HepG2 (cell line): ENCODE data around the gene ZDHHC7. TPM values are rescaled to one million over a fixed set of nuclear protein-coding genes. Genes with fewer than 3 reads are reported as not detected.

Experiments
- AKNA ChIP-seq: sonication (generic); formaldehyde crosslinking; IDR thresholded peaks from 2 replicates; pipeline ENCODE4 v1.4.0; 2020; ENCODE audit warnings: missing genetic modification reagents, borderline replicate concordance
- HDAC6 ChIP-seq: fragments of 200-600 bp; sonication (generic); IDR thresholded peaks from 2 replicates; pipeline ENCODE4 v1.7.0; 2017; ENCODE audit warnings: mild to moderate bottlenecking, antibody characterized with exemption, low read length, low read depth
- NR2C2 ChIP-seq: sonication (generic); formaldehyde crosslinking; IDR thresholded peaks from 2 replicates; pipeline ENCODE4 v1.4.0; 2020; ENCODE audit warnings: missing genetic modification reagents, mild to moderate bottlenecking, moderate library complexity, borderline replicate concordance
- RBAK ChIP-seq: sonication (generic); formaldehyde crosslinking; IDR thresholded peaks from 2 replicates; pipeline ENCODE4 v1.5.1; 2020; ENCODE audit warnings: mild to moderate bottlenecking, missing genetic modification reagents
- ZBTB4 ChIP-seq: sonication (generic); formaldehyde crosslinking; IDR thresholded peaks from 2 replicates; pipeline ENCODE4 v1.4.0; 2020; ENCODE audit warnings: missing genetic modification reagents, mild to moderate bottlenecking, borderline replicate concordance
- ZNF138 ChIP-seq: sonication (generic); formaldehyde crosslinking; IDR thresholded peaks from 2 replicates; pipeline ENCODE4 v1.5.0; 2020; ENCODE audit warnings: mild to moderate bottlenecking, low read depth, missing genetic modification reagents
- ZNF431 ChIP-seq: sonication (generic); formaldehyde crosslinking; IDR thresholded peaks from 2 replicates; pipeline ENCODE4 v1.9.0; 2022; ENCODE audit warnings: missing genetic modification reagents, low read depth, mild to moderate bottlenecking, borderline replicate concordance
- ZNF563 ChIP-seq: sonication (generic); formaldehyde crosslinking; IDR thresholded peaks from 2 replicates; pipeline ENCODE4 v1.8.0; 2022; ENCODE audit warnings: mild to moderate bottlenecking, moderate library complexity, missing genetic modification reagents
- ZNF574 ChIP-seq: sonication (generic); formaldehyde crosslinking; IDR thresholded peaks from 2 replicates; pipeline ENCODE4 v1.4.0; 2020; ENCODE audit warnings: missing genetic modification reagents
- ZNF766 ChIP-seq: sonication (generic); formaldehyde crosslinking; IDR thresholded peaks from 2 replicates; pipeline ENCODE4 v1.5.0; 2020; ENCODE audit warnings: missing genetic modification reagents, borderline replicate concordance
- ZSCAN29 ChIP-seq: sonication (generic); formaldehyde crosslinking; conservative IDR thresholded peaks from 2 replicates; pipeline ENCODE4 v1.4.0; 2020; ENCODE audit warnings: mild to moderate bottlenecking, missing genetic modification reagents
- polyA plus RNA-seq, 8 experiments: library from polyadenylated mRNA; depleted of rRNA in 3 of 8; stranded (reverse) in 7 of 8; unstranded in 1 of 8; fragments of >200 nt; fragmentation: Illumina TruSeq in 4 of 8; extraction: Trizol in 4 of 8; gene quantifications; 2 replicates each; pipeline versions ENCODE4 v1.2.1 to v1.2.3, GENCODE V29; 2011 to 2016; ENCODE audit warnings: low read depth in 4 of 8, missing spikeins in 1 of 8, mixed read lengths in 1 of 8; ENCODE audit not compliant: insufficient read depth in 1 of 8
- total RNA-seq, 5 experiments: library from RNA; depleted of rRNA; stranded (reverse); fragments of >200 nt; fragmentation: Illumina TruSeq; extraction: Trizol; gene quantifications; 2 replicates each; pipeline ENCODE4 v1.2.3, GENCODE V29; 2016; ENCODE audit warnings: low read depth in 1 of 5

The ZDHHC7 gene
- total and polyA plus RNA-seq, 2 of the 13 experiments (the other 11 are each of a cell fraction or from before 2014, with no cell fraction given), result 46.8 to 67.6 TPM

- TF ChIP-seq AKNA (CRISPR knock-in tag) (no peak), ZSCAN29 (peak; percentile 76; the same call in 1 of the 2 replicates), ZNF563 (CRISPR knock-in tag) (peak; percentile 87; the same call in 1 of the 2 replicates), ZNF766 (0 out of 2 replicates have a peak, but pooled peaks have one; percentile 78), ZBTB4 (CRISPR knock-in tag) (0 out of 2 replicates have a peak, but pooled peaks have one; percentile 51), ZNF138 (CRISPR knock-in tag) (0 out of 2 replicates have a peak, but pooled peaks have one; percentile 71), ZNF574 (CRISPR knock-in tag) (peak; percentile 68), NR2C2 (CRISPR knock-in tag) (peak; percentile 63), ZNF431 (CRISPR knock-in tag) (no peak), HDAC6 (no peak), RBAK (no peak)
Observed at GRCh38 chr16:85055493-85056210, 44.3 kb upstream of the ZDHHC7 start (continued).
